Measurements from ENCODE around the gene MED17.

DNA sequence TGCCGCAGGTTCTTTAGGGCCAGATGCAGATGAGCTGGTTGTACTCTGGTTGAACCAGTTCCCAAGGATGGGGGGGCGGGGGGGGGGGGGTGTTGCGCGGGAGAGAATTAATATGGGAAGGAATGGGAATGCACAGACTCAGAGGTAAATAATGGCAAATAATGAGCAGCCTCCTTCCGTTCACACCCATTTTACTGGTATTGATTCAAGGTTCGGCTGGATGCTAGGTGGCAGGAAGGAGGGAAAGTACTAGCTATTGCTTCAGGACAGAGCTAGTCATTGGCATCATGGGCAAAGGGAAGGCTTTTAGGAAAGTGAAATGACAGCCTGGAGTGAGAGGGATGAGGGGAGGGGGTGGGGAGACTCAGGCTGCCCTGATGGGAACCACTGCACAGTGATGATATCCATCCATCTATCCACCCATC, 66.5 kb downstream of the MED17 start, which contains the start of gene VSTM5:
- TF ChIP-seq, protein P1, sequence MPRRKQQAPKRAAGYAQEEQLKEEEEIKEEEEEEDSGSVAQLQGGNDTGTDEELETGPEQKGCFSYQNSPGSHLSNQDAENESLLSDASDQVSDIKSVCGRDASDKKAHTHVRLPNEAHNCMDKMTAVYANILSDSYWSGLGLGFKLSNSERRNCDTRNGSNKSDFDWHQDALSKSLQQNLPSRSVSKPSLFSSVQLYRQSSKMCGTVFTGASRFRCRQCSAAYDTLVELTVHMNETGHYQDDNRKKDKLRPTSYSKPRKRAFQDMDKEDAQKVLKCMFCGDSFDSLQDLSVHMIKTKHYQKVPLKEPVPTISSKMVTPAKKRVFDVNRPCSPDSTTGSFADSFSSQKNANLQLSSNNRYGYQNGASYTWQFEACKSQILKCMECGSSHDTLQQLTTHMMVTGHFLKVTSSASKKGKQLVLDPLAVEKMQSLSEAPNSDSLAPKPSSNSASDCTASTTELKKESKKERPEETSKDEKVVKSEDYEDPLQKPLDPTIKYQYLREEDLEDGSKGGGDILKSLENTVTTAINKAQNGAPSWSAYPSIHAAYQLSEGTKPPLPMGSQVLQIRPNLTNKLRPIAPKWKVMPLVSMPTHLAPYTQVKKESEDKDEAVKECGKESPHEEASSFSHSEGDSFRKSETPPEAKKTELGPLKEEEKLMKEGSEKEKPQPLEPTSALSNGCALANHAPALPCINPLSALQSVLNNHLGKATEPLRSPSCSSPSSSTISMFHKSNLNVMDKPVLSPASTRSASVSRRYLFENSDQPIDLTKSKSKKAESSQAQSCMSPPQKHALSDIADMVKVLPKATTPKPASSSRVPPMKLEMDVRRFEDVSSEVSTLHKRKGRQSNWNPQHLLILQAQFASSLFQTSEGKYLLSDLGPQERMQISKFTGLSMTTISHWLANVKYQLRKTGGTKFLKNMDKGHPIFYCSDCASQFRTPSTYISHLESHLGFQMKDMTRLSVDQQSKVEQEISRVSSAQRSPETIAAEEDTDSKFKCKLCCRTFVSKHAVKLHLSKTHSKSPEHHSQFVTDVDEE (CRISPR knock-in tag; IDR thresholded peaks at IDR 0.05), result no peak
- TF ChIP-seq, protein P2, sequence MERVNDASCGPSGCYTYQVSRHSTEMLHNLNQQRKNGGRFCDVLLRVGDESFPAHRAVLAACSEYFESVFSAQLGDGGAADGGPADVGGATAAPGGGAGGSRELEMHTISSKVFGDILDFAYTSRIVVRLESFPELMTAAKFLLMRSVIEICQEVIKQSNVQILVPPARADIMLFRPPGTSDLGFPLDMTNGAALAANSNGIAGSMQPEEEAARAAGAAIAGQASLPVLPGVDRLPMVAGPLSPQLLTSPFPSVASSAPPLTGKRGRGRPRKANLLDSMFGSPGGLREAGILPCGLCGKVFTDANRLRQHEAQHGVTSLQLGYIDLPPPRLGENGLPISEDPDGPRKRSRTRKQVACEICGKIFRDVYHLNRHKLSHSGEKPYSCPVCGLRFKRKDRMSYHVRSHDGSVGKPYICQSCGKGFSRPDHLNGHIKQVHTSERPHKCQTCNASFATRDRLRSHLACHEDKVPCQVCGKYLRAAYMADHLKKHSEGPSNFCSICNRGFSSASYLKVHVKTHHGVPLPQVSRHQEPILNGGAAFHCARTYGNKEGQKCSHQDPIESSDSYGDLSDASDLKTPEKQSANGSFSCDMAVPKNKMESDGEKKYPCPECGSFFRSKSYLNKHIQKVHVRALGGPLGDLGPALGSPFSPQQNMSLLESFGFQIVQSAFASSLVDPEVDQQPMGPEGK (CRISPR knock-in tag; IDR thresholded peaks at IDR 0.05; ENCODE audit: borderline replicate concordance), result no peak
- TF ChIP-seq RARB (CRISPR knock-in tag; IDR thresholded peaks at IDR 0.05) (no peak), SNAI2 (CRISPR knock-in tag; IDR thresholded peaks at IDR 0.05) (no peak), ARNTL (CRISPR knock-in tag; IDR thresholded peaks at IDR 0.05; ENCODE audit: borderline replicate concordance, low read depth) (no peak), ESRRG (CRISPR knock-in tag; IDR thresholded peaks at IDR 0.05) (no peak), ZNF70 (CRISPR knock-in tag; IDR thresholded peaks at IDR 0.05) (no peak), CSDC2 (CRISPR knock-in tag; IDR thresholded peaks at IDR 0.05) (no peak), ISL1 (CRISPR knock-in tag; IDR thresholded peaks at IDR 0.05) (no peak), GLIS3 (CRISPR knock-in tag; IDR thresholded peaks at IDR 0.05) (no peak), ZFP30 (CRISPR knock-in tag; IDR thresholded peaks at IDR 0.05) (no peak), BACH2 (CRISPR knock-in tag; IDR thresholded peaks at IDR 0.05; ENCODE audit: borderline replicate concordance) (no peak), ZFP3 (CRISPR knock-in tag; IDR thresholded peaks at IDR 0.05) (no peak)

Measured in SK-N-SH treated with all-trans-retinoic acid at 6 μM for 48 hours (cell line).